CD4-positive, alpha-beta T cell treated with Interleukin-17A for 1 hour (primary cell): Measurements from ENCODE around the gene CCR7.

Experiments
- DNase-seq: peaks from one replicate; pipeline ENCODE4 v3.0.0-alpha.2; 2020

Gene CCR7

DNA sequence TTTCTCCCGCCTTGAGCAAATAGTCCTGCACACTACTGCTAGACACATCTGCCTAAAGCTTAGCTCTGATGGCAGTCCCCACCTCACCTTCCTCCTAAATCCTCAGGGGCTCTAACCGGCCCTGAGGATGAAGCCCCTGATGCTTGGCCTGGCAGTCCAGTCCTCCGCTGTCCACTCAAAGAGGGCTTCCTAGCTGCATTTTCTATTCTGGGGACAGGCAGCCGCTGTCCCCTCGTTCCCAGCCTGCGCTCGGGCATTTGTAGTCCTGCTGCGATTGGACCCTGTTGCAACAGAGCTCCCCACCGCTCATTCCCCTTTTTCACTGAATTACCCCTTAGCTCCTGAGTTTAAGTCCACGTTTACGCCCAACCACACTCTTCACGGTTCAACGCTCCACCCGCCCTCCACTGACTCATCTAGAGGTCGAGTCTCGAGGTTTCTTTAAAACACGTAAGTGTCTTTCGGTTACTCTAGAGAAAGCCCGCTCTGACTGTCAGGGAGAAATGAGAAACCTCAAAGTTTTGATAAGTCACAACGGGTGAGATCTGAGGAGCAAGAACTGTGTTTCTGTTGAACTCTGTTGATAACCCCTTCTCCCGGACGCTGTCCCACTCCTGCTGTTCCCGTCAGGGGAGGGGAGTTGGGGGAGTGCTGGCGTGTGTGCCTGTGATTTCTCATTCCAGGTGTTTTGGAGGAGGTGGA, 4.5 kb downstream of the CCR7 start:
- peak; percentile 86 for DNase-seq

GRCh38 chr17:40559954-40560591, 5.2 kb downstream of the CCR7 start:
- DNase-seq, result peak; percentile 86

- DNase-seq, result no peak
Observed at GRCh38 chr17:40559564-40559916, 5.7 kb downstream of the CCR7 start.

DNA sequence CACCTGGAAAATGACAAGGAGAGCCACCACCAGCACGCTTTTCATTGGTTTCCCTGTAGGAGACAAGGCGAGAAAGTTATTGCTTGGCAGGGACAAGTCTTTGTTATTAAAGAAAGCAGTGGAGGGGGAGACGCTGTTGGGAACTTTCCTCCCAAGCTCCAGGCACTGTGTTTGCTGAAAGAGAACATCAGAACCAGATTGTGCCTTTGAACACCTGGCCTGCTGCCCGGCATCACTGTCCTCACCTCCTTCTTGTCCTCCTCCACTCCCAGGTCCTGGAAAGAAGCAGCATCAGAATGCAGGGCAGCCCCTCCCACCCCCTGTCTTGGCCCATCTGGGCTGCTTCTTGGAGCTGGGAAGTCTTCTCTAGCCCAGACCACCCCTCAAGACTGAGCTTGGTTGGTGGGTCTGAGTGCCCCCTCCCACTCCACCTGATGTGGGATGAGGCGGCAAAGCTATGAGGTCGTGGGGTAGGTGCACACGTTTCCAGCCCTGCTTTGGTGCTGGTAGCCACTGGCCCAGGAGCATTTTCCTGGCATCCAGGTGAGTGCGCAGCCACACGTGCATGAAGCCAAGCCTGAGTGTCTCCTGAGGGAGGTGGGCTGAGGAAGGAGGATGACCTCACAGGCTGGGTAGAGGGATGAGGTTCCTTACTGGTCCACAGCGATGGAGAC, 6.2 kb downstream of the CCR7 start:
- DNase-seq, result no peak

DNA sequence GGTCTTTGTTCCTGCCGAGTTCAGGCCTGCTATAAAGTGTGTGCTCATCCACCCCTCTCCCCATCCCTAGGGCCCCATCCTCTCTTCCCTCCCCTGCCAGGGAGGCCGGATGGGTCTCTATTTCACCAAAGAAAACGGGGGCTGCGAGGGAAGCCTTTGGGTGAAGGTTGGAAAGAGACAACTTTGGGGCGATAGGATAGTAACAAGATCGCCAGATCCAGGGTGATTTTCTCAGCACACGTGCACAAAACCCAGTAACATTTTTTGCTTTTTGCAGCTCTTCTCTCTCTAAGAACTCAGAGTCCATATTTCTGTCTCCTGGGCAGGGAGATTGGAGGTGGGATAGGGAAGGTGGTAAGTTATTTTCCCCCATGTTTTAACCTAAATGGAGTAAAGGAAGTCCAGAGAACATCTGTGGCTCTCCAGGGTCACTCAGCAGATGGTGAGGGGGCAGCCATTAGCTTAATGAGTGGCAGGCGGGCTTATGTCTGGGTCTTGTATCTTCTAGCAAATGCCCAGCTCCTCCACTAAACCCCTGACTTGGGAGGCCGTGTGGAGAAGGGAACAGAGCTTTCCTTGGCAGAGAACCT, 6.9 kb downstream of the CCR7 start:
- DNase-seq, result no peak

DNA sequence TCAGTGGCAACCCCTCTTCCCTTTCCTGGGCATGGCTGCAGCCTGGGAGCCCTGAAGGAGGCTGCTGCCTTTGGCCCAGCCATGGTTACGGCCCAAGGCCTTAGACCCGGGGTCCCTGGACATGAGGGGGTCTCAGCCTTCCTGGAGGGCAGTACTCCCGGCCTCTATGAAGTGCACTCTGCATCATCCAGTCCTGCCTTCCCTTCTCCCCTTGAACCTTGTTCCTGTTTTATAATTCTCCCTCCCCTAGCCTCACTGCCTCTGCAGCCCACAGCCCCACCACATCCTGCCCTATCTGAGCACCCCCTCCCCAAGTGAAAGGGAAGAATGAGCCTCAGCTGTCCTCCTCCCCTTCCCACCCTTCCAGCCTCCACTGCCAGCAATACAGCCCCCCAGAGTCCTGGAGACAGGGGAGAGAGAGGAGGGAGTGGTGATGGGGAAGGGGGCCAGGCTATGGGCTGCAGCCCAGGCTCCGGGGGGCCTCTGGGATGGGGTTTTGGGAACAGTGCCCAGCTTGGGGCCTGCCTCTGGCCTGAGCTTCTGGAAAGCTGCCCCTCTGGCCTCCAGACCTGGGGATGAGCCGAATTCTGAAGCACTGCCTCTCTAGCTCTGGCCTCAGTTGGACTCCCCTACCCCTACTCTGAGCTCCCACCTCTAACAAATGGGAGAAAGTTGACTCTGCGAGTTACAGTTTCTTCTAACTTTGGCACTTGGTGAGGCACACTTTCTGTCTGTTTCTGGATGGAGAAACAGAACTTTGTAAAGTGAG, 7.6 kb downstream of the CCR7 start:
- DNase-seq, result no peak

- no peak for DNase-seq
Observed at GRCh38 chr17:40556884-40557414, 8.3 kb downstream of the CCR7 start.

GRCh38 chr17:40556198-40556661, 9.0 kb downstream of the CCR7 start:
- DNase-seq, result no peak

DNA sequence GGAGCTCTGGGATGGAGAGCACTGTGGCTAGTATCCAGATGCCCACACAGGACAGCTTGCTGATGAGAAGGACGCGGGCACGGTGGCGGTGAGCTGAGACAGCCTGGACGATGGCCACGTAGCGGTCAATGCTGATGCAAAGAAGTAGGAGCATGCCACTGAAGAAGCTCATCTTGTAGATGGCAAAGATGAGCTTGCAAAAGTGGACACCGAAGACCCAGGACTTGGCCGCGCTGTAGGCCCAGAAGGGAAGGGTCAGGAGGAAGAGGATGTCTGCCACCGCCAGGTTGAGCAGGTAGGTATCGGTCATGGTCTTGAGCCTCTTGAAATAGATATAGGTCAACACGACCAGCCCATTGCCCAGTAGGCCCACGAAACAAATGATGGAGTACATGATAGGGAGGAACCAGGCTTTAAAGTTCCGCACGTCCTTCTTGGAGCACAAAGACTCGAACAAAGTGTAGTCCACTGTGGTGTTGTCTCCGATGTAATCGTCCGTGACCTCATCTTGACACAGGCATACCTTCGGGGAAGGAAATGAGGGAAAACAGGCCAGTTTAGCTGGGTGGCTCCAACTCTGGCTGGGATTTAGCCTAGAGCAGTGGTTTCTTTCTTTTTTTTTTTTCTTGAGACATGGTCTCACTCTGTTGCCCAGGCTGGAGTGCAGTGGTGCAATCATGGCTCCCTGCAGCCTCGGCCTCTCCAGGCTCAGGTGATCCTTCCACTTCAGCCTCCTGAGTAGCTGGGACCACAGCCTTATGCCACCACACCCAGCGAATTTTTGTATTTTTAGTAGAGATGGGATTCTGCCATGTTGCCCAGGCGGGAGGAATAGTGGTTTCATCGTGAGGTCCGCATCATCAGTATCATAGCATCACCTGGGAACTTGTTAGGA, 9.7 kb downstream of the CCR7 start:
- DNase-seq, result no peak

- peak; percentile 36 for DNase-seq
Observed at GRCh38 chr17:40554646-40555295, 10.5 kb downstream of the CCR7 start.

- DNase-seq, result peak; percentile 43
Observed at GRCh38 chr17:40553694-40554534, 11.4 kb downstream of the CCR7 start.

- DNase-seq, result no peak
Observed at GRCh38 chr17:40552806-40553693, 12.2 kb downstream of the CCR7 start.

DNA sequence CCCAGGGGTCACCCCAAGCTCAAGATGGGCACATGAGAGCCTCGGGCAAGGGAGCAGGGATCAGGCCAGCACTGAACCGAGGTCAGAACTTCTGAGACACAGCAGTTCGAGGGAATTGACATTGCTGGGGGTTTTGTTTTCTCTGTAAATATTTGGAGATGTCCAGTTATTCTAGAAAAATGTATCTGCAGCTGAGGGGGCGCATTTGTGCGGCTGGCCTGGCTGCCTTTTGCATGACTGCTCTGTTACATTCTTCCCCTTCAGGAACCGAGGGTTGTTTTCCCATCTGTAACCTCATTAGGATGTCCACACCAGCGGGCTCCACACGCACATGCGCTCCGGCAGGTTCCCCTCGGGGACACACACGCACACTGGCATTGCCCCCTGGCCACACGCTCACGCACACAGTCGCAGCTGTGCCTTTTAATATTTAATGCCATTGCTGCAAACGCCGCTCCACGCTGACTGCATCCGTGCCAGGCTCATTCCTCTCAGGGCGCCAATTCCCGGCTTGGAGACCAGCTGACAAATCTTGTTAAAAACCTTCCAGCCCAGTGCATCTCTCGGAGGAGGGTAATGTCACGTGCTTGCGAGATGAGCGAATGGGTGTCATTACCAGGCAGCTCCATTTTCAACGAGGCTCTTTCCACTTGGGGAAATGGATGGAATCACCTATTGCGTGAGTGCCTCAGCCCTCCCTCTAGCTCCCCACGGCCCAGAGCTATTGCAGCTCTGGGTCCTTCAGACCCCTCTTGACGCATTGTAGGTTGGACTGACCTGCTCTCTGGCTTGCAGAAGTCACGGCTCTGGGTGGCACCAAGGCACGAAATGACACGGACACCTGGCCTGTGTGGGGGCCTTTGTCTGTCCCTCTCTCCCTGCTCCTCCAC, 13.1 kb downstream of the CCR7 start:
- peak; percentile 48 for DNase-seq

DNA sequence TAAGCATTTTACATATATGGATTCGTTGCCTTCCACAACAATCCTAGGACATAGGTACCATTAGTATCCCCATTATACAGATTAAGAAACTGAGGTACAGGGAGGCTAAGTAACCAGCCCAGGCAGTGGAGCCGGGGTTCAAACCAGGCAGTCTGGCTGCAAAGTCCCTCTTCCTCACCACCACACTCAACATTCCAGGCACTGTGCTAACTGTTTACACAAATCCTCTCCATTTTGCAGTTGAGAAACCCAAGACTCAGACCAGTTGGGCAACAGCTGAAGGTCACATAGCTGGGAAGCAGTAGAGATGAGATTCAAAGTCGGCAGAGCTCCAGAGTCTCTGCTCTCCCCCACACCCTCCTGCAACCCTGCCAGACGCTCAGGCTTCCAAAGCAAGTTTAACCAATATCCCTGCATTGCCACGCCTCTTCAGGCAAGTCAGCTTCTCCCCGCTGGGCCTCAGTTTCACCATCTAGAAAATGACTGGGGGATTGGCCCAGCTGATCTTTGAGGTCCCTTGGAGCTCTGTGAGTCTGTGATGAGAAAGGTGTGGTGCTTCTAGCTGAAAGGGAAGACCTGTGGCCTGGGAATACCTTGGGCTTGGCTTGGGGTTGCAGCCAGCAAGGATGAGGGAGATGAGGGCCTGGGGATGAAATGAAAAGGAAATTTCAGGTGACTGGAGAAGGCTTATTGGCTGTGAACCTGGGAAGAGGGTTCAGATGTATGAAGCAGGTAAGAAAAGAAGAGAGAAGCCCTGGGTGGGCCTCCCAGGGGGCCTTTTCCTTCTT, 14.0 kb downstream of the CCR7 start:
- peak; percentile 36 for DNase-seq

- no peak for DNase-seq
Observed at GRCh38 chr17:40550608-40551007, 14.7 kb downstream of the CCR7 start.

DNA sequence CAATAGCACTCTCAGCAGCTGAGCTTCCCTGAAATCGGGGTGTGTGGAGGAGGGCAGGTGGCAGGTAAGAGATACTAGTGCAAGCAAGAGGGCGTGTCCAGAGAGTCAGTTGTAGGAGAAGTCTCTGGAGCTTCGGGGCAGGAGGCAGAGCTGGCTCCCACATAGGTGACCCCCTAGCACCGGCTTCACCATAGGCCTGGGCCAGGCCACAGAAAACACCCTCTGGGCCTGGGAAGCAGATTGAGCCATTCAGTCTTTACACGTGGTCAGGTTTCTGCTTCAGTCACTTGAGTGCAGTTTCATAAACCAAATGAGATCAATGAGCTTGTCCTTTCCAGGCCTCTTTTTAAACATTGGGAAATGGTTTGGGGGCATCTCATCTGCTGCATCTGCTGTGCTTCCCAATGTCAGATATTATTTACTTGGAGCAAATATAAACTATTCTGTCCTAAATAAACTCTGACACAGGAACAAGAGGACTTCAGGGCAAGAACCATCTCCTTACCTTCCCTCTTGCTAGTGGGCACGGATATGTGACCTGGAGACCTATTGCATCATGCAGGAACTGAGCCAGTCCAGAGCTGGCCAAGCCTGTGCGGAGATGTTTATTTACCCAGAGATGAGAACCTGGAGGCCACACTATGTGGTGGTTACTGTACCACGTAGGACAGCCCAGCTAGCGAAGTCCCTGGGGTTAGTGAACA, 16.1 kb downstream of the CCR7 start:
- no peak for DNase-seq
